HG02938 (cell line): ENCODE data around the gene ZNRF3.
"Not testable (repeated sequence)": the region's sequence is repeated elsewhere in the genome, so short reads cannot be mapped to it uniquely, and the experiment has no call there.

Experiments
- ATAC-seq: cut with Tn5 transposase; IDR thresholded peaks from one replicate; pipeline ENCODE4 v1.9.1; 2021; ENCODE audit warnings: mild to moderate bottlenecking, moderate library complexity; ENCODE audit not compliant: unreplicated experiment

ZNRF3 gene

DNA sequence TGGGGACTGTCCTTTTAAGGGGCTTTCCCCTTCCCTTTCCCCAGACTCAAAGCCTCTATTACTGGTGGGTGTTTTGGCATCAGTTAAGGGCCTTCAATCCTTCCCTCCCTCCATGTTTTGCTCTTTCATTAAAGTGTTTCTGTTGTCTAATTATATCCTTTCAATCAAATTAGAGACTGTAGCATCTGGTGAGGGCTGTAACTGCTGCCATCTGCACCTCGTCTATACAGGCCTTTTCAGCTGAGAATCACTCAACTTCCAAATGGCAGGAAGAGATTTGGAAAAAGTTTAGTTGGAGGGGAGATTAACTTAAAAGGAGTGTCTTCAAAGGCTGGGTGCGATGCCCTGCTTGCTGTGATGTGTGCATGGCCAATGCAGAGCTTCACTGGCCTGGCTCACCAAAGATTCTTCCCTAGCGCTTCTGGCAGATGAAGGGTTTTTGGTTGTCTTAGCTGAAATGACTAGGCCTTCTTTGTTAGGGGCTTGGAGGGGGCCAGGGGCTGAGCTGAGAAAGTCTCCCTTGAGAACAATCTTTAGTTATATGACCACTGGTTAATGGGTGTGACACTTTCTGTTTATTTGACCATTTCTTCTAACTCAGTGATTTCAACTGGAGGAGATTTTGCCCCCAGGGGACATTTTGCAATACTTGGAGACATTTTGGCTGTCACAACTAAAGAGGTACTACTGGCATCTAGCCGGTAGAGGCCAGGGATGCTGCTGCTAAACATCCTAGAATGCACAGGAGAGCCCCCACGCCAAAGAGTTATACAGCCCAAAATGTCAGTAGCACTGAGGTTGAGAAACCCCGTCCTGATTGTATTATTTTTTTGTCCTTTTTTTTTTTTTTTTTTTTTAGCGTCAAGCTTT is 197.0 kb downstream of the ZNRF3 start:
- ATAC-seq: no peak

DNA sequence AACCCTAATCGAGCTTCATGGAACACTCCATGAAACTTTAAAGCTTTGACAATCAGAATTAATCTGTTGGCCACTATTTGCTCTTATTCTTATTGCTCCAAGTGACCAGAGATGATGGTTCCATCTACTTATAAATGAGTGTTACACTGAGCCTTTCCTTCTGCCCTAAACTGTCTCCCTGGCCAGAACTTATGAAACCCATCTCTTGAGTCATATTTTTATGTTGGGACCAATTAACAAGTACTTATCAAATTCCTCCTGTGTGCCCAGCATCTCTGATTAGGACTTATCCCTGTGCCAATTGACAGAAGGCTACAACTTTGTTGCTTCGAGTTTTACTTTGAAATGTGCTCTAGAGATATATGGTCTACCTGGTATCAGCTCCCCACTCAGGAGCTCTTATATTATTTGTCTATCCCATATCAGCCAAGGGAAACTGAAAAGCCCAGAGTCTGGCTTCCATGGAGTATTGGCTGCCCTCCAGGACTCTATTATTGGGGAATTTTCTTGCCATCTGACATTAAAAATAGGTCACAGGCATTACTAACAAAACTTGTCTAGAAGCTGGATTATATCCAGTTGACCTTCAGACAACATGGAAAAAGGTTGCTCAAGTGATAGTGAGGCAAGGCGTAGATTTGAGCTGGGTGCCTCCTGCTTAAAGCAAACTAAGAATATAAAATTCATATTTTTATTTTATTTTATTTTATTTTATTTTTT is 198.3 kb downstream of the ZNRF3 start:
- ATAC-seq: no peak

DNA sequence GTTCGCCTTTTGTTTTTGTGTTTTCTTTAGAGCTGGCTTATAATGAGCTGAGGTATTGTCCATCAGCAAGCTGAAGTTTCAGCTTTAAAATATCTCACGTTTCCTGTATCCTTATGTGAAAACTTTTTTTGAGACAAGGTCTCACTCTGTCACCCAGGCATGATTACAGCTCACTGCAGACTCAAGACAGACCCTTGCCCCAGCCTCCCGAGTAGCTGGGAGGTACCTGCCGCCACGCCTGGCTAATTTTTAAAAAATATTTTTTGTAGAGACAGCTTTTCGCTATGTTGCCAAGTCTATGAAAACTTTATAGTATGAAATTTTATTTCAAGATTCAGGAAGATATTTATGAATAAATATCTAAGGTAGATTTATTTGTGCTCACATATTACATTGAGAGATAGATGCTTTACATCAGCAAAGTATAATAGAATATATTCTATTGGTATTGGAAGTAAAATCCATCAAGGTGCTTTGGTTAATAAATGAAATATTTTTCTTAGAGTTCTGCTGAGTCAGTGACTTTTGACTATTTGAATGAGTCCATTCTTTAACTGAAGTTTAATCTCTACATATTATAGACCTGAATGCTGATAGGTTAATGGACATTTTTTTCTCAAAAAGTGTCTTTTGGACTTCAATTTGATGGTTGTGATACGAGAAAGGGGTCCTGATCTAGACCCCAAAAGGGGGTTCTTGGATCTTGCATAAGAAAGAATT is 199.6 kb downstream of the ZNRF3 start:
- ATAC-seq: no peak

DNA sequence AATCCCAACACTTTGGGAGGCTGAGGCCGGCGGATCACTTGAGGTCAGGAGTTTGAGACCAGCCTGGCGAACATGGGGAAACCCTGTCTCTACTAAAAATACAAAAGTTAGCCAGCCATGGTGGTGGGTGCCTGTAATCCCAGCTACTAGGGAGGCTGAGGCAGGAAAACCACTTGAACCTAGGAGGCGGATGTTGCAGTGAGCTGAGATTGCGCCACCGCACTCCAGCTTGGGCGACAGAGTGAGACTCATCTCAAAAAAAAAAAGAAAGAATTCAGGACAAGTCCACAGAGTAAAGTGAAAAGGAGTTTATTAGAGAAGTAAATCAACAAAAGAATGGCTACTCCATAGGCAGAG is 200.2 kb downstream of the ZNRF3 start:
- not testable (repeated sequence) for ATAC-seq

DNA sequence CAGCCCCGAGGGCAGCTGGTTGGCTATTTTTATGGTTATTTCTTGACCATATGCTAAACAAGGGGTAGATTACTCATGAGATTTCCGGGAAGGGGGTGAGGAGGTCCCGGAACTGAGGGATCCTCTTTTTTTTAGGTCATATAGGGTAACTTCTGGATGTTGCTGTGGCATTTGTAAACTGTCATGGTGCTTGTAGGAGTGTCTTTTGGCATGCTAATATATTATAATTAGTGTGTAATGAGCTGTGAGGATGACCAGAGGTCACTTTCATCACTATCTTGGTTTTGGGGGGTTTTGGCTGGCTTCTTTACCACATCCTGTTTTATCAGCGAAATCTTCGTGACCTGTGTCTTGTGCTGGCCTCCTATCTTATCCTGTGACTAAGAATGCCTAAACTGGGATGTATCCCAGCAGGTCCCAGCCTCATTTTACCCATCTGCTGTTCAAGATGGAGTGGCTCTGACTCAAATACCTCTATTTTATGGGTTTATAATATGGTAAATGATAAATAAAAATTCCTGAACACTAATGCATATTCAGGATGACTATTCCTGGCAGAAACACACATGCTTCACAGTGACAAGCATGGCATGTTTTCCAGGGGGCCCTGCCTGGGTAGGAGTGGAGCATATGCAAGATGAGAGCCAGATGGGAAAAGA is 200.7 kb downstream of the ZNRF3 start:
- ATAC-seq: no peak

DNA sequence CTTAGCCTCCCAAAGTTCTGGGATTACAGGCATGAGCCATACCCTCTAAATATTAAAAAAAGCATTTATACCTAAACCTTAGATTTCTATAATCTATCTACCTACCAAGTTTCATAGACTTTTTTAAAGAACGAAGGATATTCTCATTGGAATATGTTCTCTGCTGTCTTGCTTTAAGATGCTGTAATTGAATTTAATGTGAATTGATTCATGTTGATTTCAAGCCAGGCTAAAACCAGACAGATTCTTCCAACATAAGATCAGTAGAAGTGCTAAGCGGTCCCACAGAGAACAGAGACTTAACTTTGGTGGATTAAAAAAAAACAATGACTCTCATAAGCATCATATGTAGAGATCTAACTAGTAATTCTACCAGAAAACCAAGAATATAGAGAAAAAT is 203.6 kb downstream of the ZNRF3 start:
- no peak for ATAC-seq

DNA sequence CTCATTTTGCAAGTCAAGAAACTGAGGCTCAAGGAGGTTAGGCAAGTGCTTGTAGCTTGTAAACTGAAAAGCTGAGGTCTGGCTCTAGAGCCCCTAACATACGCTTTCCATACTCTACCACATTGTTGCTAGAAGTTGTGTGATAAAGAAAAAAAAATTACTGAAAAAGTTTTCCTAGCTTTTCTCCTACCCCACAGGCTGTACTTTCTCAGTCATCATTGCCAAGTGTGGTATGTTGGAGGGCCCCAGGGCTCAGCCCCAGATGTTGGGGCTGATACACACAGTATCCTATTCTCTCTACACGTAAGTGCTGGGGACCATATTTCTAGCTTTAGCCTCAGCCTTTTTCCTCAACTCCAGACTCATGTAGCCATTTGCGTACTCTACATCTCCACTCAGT is 205.4 kb downstream of the ZNRF3 start:
- ATAC-seq: no peak

DNA sequence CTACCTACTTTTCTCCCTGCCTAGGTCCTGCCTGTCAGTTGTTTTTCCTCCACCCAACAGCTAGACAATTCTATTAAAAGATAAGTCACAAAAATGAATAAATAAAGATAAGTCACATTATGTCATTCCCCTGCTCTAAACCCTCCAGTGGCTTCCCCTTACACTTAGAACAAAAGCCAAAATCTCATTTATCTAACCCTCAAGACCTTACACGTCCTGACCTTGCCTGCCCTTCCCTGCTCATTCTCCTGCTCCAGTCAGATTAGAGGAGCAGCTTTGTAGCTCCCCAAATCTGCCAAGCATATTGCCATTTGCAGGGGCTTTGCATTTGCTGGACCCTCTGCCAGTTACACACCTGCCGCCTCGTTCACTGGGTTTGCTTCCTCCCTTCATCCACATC is 206.1 kb downstream of the ZNRF3 start:
- no peak for ATAC-seq

DNA sequence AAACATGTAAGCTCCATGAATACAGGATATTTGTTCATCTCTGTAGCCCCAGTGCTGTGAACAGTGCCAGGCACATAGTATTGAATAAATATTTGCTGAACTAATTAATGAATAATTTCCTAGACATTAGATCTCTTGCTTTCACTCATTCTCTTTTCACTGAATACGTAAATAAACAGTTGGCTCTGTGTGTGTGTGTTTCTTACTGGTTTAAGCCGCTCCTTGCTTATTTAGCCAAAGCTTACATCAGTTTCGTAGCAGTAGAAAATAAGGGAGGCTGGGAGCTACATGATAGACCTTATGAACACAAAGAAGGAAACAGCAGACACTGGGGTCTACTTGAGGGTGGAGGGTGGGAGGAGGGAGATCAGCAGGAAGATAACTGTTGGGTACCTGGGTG is 206.7 kb downstream of the ZNRF3 start:
- no peak for ATAC-seq

DNA sequence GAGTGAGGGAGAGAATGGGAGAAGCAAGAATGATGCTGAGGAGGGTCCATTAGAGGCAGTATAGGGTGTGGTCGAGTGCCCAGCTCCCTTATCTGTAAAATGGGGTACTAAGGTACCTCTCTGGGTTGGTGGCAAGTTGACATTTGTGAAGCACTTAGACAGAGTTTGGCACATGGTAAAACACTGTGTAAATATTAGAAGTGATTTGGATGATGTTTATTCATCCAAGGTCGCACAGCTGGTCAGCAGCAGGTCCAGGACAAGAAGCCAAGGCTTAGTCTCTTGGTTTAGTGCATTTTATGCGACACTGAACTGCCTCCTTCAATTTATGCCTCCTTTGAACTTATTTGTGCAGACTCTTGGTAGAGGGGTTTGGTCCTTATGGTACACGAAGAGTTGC is 208.9 kb downstream of the ZNRF3 start:
- ATAC-seq: no peak

DNA sequence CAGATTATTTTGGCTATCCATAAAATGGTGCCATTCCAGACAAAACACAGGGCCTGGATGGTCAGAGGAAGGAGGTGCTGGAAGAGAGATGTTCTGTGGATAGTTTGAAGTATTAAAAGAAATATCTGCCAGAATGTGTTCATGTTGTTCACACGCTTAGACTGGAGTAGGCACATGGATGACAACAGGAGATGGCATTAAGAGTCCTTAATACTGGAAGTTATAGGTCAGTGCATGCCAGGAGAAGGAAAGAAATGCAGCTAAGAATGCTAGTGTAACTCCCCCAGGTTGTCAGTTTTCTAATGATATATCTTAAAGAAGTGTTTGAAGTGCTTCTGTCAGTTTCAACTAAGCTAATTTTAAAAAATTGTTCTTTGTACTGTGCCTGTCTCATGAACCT is 209.7 kb downstream of the ZNRF3 start:
- no peak for ATAC-seq

DNA sequence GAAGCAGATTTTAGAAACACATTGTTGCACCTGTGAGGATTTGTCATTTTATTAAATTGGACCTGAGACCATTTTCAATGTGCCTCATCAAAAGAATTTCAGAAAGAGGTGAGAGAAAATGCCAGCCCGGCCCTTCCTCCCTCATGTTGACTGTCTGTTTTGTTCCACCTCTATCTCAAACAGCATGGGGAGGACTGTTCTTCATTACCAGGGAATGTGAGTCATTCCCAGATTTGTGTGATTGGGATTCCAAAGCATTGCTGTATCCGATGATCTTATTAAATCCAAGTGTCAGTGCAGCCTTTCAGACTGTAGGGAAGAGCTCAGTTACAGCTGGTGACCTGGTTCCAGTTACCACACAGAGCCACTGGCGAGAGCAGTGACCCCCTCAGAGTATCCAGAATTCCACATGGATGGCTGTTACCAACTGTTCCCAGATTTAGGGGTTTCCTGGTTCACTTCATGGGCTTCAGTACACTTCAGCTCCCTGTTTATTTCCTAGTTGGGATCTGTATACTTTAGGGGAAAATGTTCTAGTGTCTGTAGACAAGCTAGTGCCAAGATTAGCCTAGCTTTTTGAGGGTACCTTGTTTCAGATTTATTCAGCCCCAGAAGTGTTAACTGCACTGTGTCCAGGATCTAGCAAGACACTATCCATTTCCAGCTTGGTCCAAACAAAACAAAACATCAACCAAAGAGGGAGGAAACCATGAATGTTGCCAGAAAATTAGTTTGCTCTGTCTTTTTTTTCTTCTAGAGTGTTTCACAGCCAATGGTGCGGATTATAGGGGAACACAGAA is 210.3 kb downstream of the ZNRF3 start:
- no peak for ATAC-seq

DNA sequence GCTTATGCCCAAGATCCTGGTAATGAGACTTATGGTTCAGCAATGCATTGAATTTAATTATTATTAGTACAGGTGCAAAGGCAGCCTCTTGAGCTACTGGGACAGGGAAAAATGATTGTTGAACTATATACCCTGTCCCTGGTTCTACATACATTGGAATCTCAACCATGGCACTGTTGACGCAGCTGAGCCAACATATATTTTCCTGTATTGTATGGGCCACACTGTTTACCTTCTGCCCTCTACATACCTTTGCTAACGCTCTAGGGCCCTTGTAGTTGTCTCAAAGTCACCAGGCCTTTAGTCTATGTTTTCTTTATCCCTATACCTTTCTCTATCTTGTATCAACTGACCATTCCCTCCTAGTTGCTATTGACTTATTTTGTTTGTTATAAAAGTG is 212.1 kb downstream of the ZNRF3 start:
- no peak for ATAC-seq

DNA sequence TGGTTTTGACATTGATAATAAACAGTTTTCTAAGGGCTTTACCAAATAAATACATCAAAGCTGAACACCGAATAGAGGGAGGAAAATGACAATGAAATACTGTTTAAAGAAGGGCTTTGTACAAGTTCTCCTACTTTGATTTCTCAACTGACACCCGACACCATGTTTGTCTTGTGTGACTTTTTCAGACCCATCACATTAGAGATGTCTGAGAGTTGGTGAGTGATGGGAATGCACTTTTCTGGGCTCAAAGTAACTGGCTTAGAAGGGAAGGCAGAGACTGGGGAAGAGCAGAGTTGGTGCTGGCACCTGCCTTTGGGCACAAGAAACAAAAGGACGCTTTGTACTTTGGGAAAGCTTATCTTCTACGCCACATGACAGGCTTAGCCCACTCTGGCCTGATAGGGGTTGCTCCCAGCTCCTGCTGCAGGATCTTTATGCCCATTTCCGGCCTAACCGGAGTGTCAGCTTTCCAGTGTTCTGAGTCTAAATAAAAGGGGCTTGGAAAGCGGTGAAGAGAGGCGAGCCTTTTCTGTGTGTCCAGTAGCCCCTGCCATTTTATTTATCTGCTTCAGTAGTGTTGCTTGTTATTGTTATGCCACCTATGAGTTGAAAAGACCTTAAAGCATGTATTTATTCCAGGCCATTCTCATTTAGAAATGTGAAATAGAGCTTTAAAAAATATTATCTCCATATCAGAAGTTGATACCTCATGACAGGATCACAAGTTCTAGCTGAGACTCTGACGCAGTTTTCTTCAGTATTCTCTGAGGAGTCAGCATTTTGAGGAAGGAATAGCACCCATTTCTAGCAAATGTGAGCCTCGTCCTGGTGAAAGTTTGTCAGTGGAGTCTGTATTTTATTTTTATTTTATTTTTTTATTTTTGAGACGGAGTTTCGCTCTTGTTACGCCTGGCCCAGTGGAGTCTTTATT is 213.6 kb downstream of the ZNRF3 start:
- ATAC-seq: no peak

DNA sequence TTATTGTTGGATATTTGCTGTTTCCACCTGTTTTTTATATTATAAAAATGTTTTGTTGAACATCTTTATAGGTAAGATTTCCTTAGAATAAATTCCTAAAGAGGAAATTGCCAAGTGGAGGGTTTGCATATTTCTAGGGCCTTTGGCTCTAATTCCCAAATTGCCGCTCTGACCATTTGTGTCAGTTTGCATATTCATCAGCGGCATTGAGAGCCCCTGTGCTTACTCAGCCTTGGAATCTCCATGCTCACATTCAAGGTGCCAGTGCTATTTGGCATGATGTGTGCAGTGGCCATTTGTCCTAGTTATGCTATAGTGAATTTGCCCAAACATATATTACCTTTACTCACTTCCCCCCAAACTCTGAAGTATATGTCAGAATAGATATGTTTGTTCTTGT is 214.9 kb downstream of the ZNRF3 start:
- no peak for ATAC-seq

DNA sequence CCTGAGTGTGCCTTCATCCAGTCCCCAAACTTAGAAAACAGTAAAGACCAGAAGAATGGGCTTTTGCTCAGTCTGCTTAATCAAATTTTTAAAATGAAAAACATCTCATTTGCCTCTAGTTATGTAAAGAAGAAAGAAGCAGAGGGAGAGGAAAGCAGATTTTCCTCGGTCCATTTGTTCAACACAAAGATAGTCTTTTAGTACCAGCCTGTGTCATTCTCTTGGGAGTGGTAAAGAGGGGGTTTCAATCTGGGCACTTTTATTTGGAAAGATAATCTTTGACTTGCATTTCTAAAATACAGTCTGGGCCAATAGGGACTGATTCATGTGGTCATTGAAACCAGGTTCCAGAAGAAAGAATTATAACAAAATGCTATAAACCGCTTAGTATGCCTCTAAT is 218.9 kb downstream of the ZNRF3 start:
- ATAC-seq: no peak

DNA sequence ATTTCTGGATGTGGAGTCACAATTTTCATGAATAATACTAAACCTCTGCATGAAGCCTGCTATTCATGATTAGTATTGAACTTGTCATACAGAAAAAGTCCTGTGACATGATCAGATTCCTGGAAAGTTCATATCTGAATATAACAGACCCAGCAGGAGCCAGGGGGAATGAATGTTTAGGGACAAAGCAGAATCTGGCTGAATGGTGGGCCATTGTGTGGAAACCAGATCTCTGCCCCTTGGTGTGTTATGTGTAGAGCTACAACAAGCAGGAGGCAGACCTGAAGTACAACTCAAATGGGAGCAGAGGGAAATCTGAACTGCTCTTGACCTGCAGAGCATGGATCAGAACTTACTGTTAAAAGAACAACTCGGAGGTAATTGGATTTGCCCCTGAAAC is 219.7 kb downstream of the ZNRF3 start:
- ATAC-seq: no peak

DNA sequence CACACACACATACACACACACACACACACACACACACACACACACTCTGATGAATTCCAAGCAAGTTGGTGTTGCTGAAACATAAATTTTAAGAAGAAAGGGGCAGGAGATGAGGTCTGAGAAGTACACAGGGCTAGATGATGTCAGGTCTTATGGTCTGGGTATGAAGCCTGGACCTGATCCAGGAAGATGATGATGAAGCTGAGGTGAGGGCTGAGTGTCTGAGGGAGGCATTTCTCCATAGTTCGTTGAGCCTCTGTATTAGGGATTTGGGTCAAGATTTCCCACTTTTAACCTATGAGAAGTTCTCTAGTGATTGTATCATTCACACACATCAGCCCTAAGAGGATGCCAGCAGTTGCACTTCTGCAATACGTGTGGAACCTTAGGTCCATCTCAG is 222.1 kb downstream of the ZNRF3 start:
- no peak for ATAC-seq

DNA sequence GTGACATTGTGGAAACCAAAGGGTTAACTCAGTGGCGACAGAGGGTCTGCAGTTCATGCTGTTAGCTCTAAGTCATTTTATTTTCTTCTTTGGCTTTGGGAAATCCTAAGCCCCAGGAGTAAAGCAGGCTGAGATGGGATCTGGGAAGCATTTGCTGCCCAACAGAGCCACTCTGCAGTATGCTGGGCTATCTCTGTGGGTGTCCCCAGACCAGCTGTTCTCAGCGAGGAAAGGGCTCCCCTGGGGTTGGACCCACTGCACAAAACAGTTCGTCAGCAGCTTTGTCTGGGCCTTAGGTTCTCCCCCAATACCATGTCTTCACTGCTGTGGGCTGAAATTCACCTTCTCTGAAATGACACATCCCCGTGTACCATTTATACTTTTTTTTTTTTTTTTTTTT is 223.5 kb downstream of the ZNRF3 start:
- ATAC-seq: no peak
